GM12878 (cell line): ENCODE data around the gene GYPC. TPM values are rescaled to one million over a fixed set of nuclear protein-coding genes. Genes with fewer than 3 reads are reported as not detected.

Source experiments
- ATAC-seq: fragments of 200-7000 bp; cut with Tn5 transposase; 3 replicates; pipeline ENCODE4 v1.9.1; 2020; ENCODE audit warnings: mild to moderate bottlenecking, moderate library complexity
- BruUV-seq: library from RNA; stranded (reverse); fragments of 400-500 nt; replicated peaks from 2 replicates; lab custom pipeline; 2021; lab: Mats Ljungman, UMichigan
- CTCF ChIA-PET: fragments of 300-600 bp; sonication (Branson Sonifier 250); formaldehyde crosslinking; extraction: SDS; loops from one replicate; lab custom pipeline; 2021; ENCODE audit warnings: inconsistent platforms; lab: Yijun Ruan, JAX
- POLR2A ChIA-PET: fragments of 350-600 bp; formaldehyde crosslinking; extraction: SDS; loops from one replicate; lab custom pipeline; 2021; ENCODE audit warnings: inconsistent platforms; lab: Charles Lee
- RAD21 ChIA-PET: fragments of 300-600 bp; sonication (Branson Sonifier 250); formaldehyde crosslinking; loops from one replicate; lab custom pipeline; 2023; ENCODE audit warnings: antibody characterized with exemption; ENCODE audit not compliant: unreplicated experiment; lab: Charles Lee
- SMC1A ChIA-PET: fragments of 300-600 bp; sonication (Branson Sonifier 250); formaldehyde crosslinking; loops from one replicate; lab custom pipeline; 2023; ENCODE audit not compliant: unreplicated experiment, uncharacterized antibody; lab: Charles Lee
- DNase-seq: peaks from one replicate; pipeline ENCODE4 v3.0.0-alpha.2; 2011; ENCODE audit warnings: low read depth, low spot score
- FAIRE-seq: peaks from 3 replicates; lab custom pipeline; 2011; peaks lifted over from hg19 to GRCh38; lab: Jason Lieb, UNC
- H2AFZ ChIP-seq: 2 replicates; pipeline ENCODE4 v1.6.0; 2011; ENCODE audit warnings: low read depth, low read length, control low read depth; ENCODE audit not compliant: control insufficient read depth
- H3K27ac ChIP-seq: 2 replicates; pipeline ENCODE4 v1.5.1; 2011; ENCODE audit warnings: control low read depth; ENCODE audit not compliant: control insufficient read depth, insufficient read depth
- H3K27me3 ChIP-seq, 2 experiments: replicated peaks in 1 of 2; 2 replicates each; pipeline versions ENCODE4 v1.6.0 to v1.6.1; 2011; ENCODE audit warnings: low read length in 1 of 2; ENCODE audit not compliant: control insufficient read depth in 2 of 2, insufficient read depth in 2 of 2
- H3K36me3 ChIP-seq, 2 experiments: 2 replicates each; pipeline ENCODE4 v1.5.1; 2011; ENCODE audit warnings: low read length in 1 of 2; ENCODE audit not compliant: control insufficient read depth in 2 of 2, insufficient read depth in 2 of 2
- H3K4me1 ChIP-seq: 2 replicates; pipeline ENCODE4 v1.6.1; 2011; ENCODE audit warnings: mild to moderate bottlenecking, low read length, moderate library complexity, mixed read lengths; ENCODE audit not compliant: control insufficient read depth, insufficient read depth
- H3K4me2 ChIP-seq: 2 replicates; pipeline ENCODE4 v1.6.0; 2011; ENCODE audit warnings: control low read depth; ENCODE audit not compliant: control insufficient read depth, insufficient read depth
- H3K4me3 ChIP-seq: fragments of 200-600 bp; sonication (generic); 2 replicates; pipeline ENCODE4 v1.5.1; 2016
- H3K79me2 ChIP-seq: 2 replicates; pipeline ENCODE4 v1.6.0; 2011; ENCODE audit warnings: low read length; ENCODE audit not compliant: control insufficient read depth, insufficient read depth
- H3K9ac ChIP-seq: 2 replicates; pipeline ENCODE4 v1.8.0; 2011; ENCODE audit warnings: low read length, control low read depth, mixed read lengths; ENCODE audit not compliant: control insufficient read depth, insufficient read depth
- H3K9me3 ChIP-seq: replicated peaks from 3 replicates; pipeline ENCODE4 v1.5.1; 2011; ENCODE audit warnings: mild to moderate bottlenecking, low read length; ENCODE audit not compliant: control insufficient read depth, insufficient read depth
- H4K20me1 ChIP-seq: 2 replicates; pipeline ENCODE4 v1.6.0; 2011; ENCODE audit not compliant: control insufficient read depth, insufficient read depth
- CBX5 ChIP-seq: sonication (generic); IDR thresholded peaks from 2 replicates; pipeline ENCODE4 v1.6.1; 2016; ENCODE audit warnings: low read depth, moderate library complexity, mild to moderate bottlenecking, inconsistent platforms
- CREB1 ChIP-seq: IDR thresholded peaks from 2 replicates; pipeline ENCODE4 v1.6.1; 2012; ENCODE audit warnings: low read depth, mild to moderate bottlenecking, inconsistent platforms
- E2F8 ChIP-seq: fragments of 450-650 bp; IDR thresholded peaks from 2 replicates; pipeline ENCODE4 v1.6.1; 2018; ENCODE audit warnings: mild to moderate bottlenecking, low read depth, moderate library complexity; ENCODE audit not compliant: partially characterized antibody
- EGR1 ChIP-seq, 2 experiments: IDR thresholded peaks; 1 replicate in 1 of 2; 2 replicates in 1 of 2; pipeline ENCODE4 v1.6.1; 2011 to 2012; ENCODE audit warnings: low read depth in 2 of 2, low read length in 2 of 2, borderline replicate concordance in 1 of 2, mild to moderate bottlenecking in 1 of 2, moderate library complexity in 1 of 2
- IKZF2 ChIP-seq, 2 experiments: fragments of 450-650 bp; IDR thresholded peaks; 2 replicates each; pipeline ENCODE4 v1.6.1; 2017; ENCODE audit warnings: mild to moderate bottlenecking in 2 of 2, moderate library complexity in 2 of 2
- MTA3 ChIP-seq: IDR thresholded peaks from 2 replicates; pipeline ENCODE4 v1.6.1; 2012; ENCODE audit warnings: low read length, inconsistent platforms, borderline replicate concordance
- RBBP5 ChIP-seq: fragments of 200-600 bp; sonication (generic); conservative IDR thresholded peaks from 2 replicates; pipeline ENCODE4 v1.6.1; 2016
- RELB ChIP-seq: fragments of 450-650 bp; IDR thresholded peaks from 2 replicates; pipeline ENCODE4 v1.6.1; 2017; ENCODE audit warnings: low read depth, mild to moderate bottlenecking, moderate library complexity
- TBL1XR1 ChIP-seq: IDR thresholded peaks from 2 replicates; pipeline ENCODE4 v1.6.1; 2012; ENCODE audit warnings: low read depth, low read length, improper control_type of control experiment
- TCF7 ChIP-seq: IDR thresholded peaks from 2 replicates; pipeline ENCODE4 v1.6.1; 2014; ENCODE audit warnings: antibody characterized with exemption, borderline replicate concordance
- WGBS: methylation state at CpG from one replicate; pipeline ENCODE4 v1.1.6; 2016; ENCODE audit warnings: low lambda C conversion rate; ENCODE audit not compliant: insufficient replicate concordance, insufficient coverage; ENCODE audit errors: missing lambda C conversion rate; 5-methylcytosine and 5-hydroxymethylcytosine counted together
- in situ Hi-C: fragments of 300-500 bp; cut with MboI; formaldehyde crosslinking; loops from 9 replicates; pipeline ENCODE4 v1.14.3; 2018; ENCODE audit warnings: mixed read lengths
- intact Hi-C: fragments of 100-400 bp; cut with micrococcal nuclease; formaldehyde crosslinking; loops from one replicate; pipeline ENCODE4 v1.14.2; 2022; ENCODE audit not compliant: unreplicated experiment
- polyA plus RNA-seq, 11 experiments: library from polyadenylated mRNA; depleted of rRNA in 4 of 11; unstranded in 6 of 11; stranded (reverse) in 5 of 11; fragments of >200 nt; fragmentation: Nextera tagmentation in 4 of 11; fragmentation: Illumina TruSeq in 1 of 11; extraction: Ambion mirVana in 4 of 11; extraction: Trizol in 1 of 11; gene quantifications; 1 replicate in 1 of 11; 2 replicates in 10 of 11; pipeline versions ENCODE4 v1.2.1 to v1.2.3, GENCODE V29; 2011 to 2016; ENCODE audit warnings: inconsistent platforms in 2 of 11, missing spikeins in 2 of 11, low read depth in 1 of 11
- total RNA-seq, 4 experiments: library from RNA; depleted of rRNA in 3 of 4; stranded (reverse); fragments of >200 nt in 3 of 4; fragmentation: Illumina TruSeq in 1 of 4; extraction: Trizol in 1 of 4; gene quantifications; 2 replicates each; pipeline versions ENCODE4 v1.2.1 to v1.2.3, GENCODE V29; 2013 to 2021

GYPC gene
- total and polyA plus RNA-seq, 10 of the 15 experiments (the other 5 are each of a cell fraction or from before 2014, with no cell fraction given): 26.2 to 150 (median 81.4) TPM

GRCh38 chr2:126675637-126676036 is 19.7 kb downstream of the GYPC start:
- H3K9me3 ChIP-seq: peaks cover 5% of the 10 kb centered on the region; the same call in 1 of the 3 replicates
- ChIA-PET CTCF (no interaction called here), RAD21 (no interaction called here), POLR2A (no interaction called here), SMC1A (interaction anchor here (0.7 kb wide), 1 partner anchor 148 kb away, joined by 3 read pairs; no protein-coding TSS in a partner anchor)
- H3K36me3 ChIP-seq: no peaks in the 10 kb centered on the region; a peak in 2 of 4 replicates
- no peak overlapping the region for H3K9ac ChIP-seq
- H3K4me1 ChIP-seq: no peaks in the 10 kb centered on the region
- no peak overlapping the region for H3K4me2 ChIP-seq
- H3K27me3 ChIP-seq: no peaks in the 10 kb centered on the region
- ATAC-seq: no peak
- no peaks in the 10 kb centered on the region for H4K20me1 ChIP-seq
- H3K79me2 ChIP-seq: no peaks in the 10 kb centered on the region; the same call in 1 of the 2 replicates
- in situ Hi-C loops: no loop called here
- no peak overlapping the region for H3K27ac ChIP-seq
- 96% methylated on average over 5 of the region's 5 CpGs for WGBS
- DNase-seq: no peak
- intact Hi-C loops: loop anchor here (1.0 kb wide), 1 partner anchor 40 kb away; no protein-coding TSS in a partner anchor
- BruUV-seq: no TSS peak
- no peak overlapping the region for H3K4me3 ChIP-seq
- H2AFZ ChIP-seq: no peak overlapping the region
- TF ChIP-seq TBL1XR1 (no peak), CBX5 (0 out of 2 replicates have a peak, but pooled peaks have one; percentile 37), IKZF2 (IDR thresholded peaks at IDR 0.05) (no peak)
- FAIRE-seq: no peak

GRCh38 chr2:126676221-126677175 is 20.5 kb downstream of the GYPC start:
- H3K4me2 ChIP-seq: no peak overlapping the region
- ATAC-seq (no peak), DNase-seq (no peak), FAIRE-seq (no peak)
- no peak overlapping the region for H2AFZ ChIP-seq
- no peaks in the 10 kb centered on the region; the same call in 1 of the 2 replicates for H3K79me2 ChIP-seq
- ChIA-PET POLR2A (no interaction called here), CTCF (no interaction called here), SMC1A (interaction anchor here (0.7 kb wide), 1 partner anchor 148 kb away, joined by 3 read pairs; no protein-coding TSS in a partner anchor), RAD21 (no interaction called here)
- no peaks in the 10 kb centered on the region for H4K20me1 ChIP-seq
- H3K27me3 ChIP-seq: no peaks in the 10 kb centered on the region
- no peak overlapping the region for H3K27ac ChIP-seq
- peaks cover 5% of the 10 kb centered on the region; the same call in 1 of the 3 replicates for H3K9me3 ChIP-seq
- no TSS peak for BruUV-seq
- 100% methylated on average over 1 of the region's 1 CpG for WGBS
- H3K4me1 ChIP-seq: no peaks in the 10 kb centered on the region
- H3K4me3 ChIP-seq: no peak overlapping the region
- intact Hi-C loops: loop anchor here (1.0 kb wide), 1 partner anchor 41 kb away; no protein-coding TSS in a partner anchor
- H3K36me3 ChIP-seq: no peaks in the 10 kb centered on the region; a peak in 2 of 4 replicates
- in situ Hi-C loops: no loop called here
- no peak overlapping the region for H3K9ac ChIP-seq
- TF ChIP-seq RELB (no peak), CBX5 (no peak), CREB1 (no peak), MTA3 (no peak), RBBP5 (no peak), EGR1 (IDR thresholded peaks at IDR 0.05; ENCODE audit: borderline replicate concordance in 1 of 2, low read depth in 2 of 2, low read length in 2 of 2) (no peak), E2F8 (no peak), TCF7 (no peak)
